Endothelial cell of umbilical vein (primary cell): ENCODE measurements around the gene RAD23B.

Experiments used
- EZH2 ChIP-seq: IDR thresholded peaks from 2 replicates; pipeline ENCODE4 v1.6.1; 2012; ENCODE audit warnings: borderline replicate concordance, low read depth, mild to moderate bottlenecking, moderate library complexity, low read length, inconsistent platforms; ENCODE audit not compliant: severe bottlenecking
- GATA2 ChIP-seq: IDR thresholded peaks from 2 replicates; pipeline ENCODE4 v1.7.0; 2011; ENCODE audit warnings: low read depth, mild to moderate bottlenecking, moderate library complexity, mixed read lengths, low read length; ENCODE audit not compliant: insufficient read length, insufficient read depth
- POLR2AphosphoS5 ChIP-seq: IDR thresholded peaks from 2 replicates; pipeline ENCODE4 v1.6.1; 2012; ENCODE audit warnings: low read depth, mild to moderate bottlenecking, control low read depth, low read length, moderate library complexity; ENCODE audit not compliant: insufficient read depth
- TF ChIP-seq, protein P1 (sequence below), 2 donors: IDR thresholded peaks; 1 replicate in 1 of 2; 2 replicates in 1 of 2; pipeline ENCODE4 v1.5.1; 2011; ENCODE audit warnings: low read length in 2 of 2, mild to moderate bottlenecking in 2 of 2, moderate library complexity in 2 of 2, control low read depth in 1 of 2, inconsistent platforms in 1 of 2, low read depth in 1 of 2; ENCODE audit not compliant: insufficient read depth in 1 of 2; ENCODE audit errors: extremely low read depth in 1 of 2

- no peak for TF ChIP-seq GATA2
- TF ChIP-seq EZH2 = no peak
- TF ChIP-seq, protein P1, sequence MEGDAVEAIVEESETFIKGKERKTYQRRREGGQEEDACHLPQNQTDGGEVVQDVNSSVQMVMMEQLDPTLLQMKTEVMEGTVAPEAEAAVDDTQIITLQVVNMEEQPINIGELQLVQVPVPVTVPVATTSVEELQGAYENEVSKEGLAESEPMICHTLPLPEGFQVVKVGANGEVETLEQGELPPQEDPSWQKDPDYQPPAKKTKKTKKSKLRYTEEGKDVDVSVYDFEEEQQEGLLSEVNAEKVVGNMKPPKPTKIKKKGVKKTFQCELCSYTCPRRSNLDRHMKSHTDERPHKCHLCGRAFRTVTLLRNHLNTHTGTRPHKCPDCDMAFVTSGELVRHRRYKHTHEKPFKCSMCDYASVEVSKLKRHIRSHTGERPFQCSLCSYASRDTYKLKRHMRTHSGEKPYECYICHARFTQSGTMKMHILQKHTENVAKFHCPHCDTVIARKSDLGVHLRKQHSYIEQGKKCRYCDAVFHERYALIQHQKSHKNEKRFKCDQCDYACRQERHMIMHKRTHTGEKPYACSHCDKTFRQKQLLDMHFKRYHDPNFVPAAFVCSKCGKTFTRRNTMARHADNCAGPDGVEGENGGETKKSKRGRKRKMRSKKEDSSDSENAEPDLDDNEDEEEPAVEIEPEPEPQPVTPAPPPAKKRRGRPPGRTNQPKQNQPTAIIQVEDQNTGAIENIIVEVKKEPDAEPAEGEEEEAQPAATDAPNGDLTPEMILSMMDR (IDR thresholded peaks at IDR 0.05; ENCODE audit: extremely low read depth in 1 of 2, insufficient read depth in 1 of 2, low read depth in 1 of 2, low read length in 2 of 2) = no peak
- TF ChIP-seq POLR2AphosphoS5 = no peak
These were observed 7.5 kb downstream of the RAD23B start for GRCh38 chr9:107290619-107291018.
